ENCODE measurements around the gene RBM10.

DNA sequence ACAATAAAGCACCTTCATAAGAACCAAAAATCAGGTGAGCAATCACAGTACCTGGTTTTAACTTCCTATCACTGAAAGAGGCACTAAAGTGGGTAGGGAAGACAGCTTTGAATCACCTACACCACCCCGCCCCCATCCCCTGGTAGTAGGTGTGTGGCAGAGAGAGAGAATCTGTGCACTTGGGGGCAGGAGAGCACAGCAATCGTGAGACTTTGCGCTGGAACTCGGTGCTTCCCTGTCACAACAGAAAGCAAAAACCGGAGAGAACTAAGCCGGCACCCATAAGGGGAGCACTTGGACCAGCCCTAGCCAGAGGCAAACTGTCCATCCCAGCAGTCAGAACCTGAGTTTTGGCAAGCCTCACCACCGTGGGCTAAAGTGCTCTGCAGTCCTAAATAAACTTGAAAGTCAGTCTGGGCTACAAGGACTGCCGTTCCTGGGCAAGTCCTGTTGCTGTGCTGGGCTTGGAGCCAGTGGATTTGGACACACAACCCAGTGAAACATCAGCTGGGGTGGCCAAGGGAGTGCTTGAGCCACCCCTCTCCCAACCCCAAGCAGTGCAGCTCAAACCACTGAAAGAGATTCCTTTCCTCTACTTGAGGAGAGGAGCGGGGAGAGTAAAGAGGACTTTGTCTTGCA lies 32.6 kb upstream of the RBM10 start:
- TF ChIP-seq, protein P1, sequence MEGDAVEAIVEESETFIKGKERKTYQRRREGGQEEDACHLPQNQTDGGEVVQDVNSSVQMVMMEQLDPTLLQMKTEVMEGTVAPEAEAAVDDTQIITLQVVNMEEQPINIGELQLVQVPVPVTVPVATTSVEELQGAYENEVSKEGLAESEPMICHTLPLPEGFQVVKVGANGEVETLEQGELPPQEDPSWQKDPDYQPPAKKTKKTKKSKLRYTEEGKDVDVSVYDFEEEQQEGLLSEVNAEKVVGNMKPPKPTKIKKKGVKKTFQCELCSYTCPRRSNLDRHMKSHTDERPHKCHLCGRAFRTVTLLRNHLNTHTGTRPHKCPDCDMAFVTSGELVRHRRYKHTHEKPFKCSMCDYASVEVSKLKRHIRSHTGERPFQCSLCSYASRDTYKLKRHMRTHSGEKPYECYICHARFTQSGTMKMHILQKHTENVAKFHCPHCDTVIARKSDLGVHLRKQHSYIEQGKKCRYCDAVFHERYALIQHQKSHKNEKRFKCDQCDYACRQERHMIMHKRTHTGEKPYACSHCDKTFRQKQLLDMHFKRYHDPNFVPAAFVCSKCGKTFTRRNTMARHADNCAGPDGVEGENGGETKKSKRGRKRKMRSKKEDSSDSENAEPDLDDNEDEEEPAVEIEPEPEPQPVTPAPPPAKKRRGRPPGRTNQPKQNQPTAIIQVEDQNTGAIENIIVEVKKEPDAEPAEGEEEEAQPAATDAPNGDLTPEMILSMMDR (IDR thresholded peaks at IDR 0.05; ENCODE audit: extremely low read depth in 1 of 2, insufficient read depth in 1 of 2, low read depth in 1 of 2, low read length in 2 of 2), result no peak
- no peak for TF ChIP-seq EZH2 (IDR thresholded peaks at IDR 0.05; ENCODE audit: borderline replicate concordance, low read depth, low read length, severe bottlenecking)
- no peak for TF ChIP-seq POLR2A (IDR thresholded peaks at IDR 0.05; ENCODE audit: low read depth, low read length)
- no peak for TF ChIP-seq POLR2AphosphoS5 (IDR thresholded peaks at IDR 0.05; ENCODE audit: insufficient read depth, low read depth, low read length)
- no peak for TF ChIP-seq JUN (IDR thresholded peaks at IDR 0.05; ENCODE audit: borderline replicate concordance, insufficient read depth, insufficient read length, low read depth)
- TF ChIP-seq, protein P2, sequence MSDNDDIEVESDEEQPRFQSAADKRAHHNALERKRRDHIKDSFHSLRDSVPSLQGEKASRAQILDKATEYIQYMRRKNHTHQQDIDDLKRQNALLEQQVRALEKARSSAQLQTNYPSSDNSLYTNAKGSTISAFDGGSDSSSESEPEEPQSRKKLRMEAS (IDR thresholded peaks at IDR 0.05; ENCODE audit: insufficient read depth, insufficient read length), result no peak
- TF ChIP-seq MYC (IDR thresholded peaks at IDR 0.05; ENCODE audit: low read depth, low read length), result no peak

Measured in endothelial cell of umbilical vein (primary cell).